ENCODE results near the gene SHROOM2. TPM values are rescaled to one million over a fixed set of nuclear protein-coding genes. Genes with fewer than 3 reads are reported as not detected.

Gene SHROOM2
- total RNA-seq, 2 donors from 2014 or later: 3.9 to 7.8 TPM

GRCh38 chrX:9794495-9794894 lies 8.3 kb downstream of the SHROOM2 start:
- no peaks in the 10 kb centered on the region for H3K9me3 ChIP-seq
- no peak overlapping the region for H3K9ac ChIP-seq (ENCODE audit: low read depth in 2 of 2, low read length in 2 of 2)
- H3K36me3 ChIP-seq: no peaks in the 10 kb centered on the region
- intact Hi-C loops (cut with DNase I): no loop called here
- H3K27ac ChIP-seq: peak overlapping the region; percentile 22
- peak; percentile 41 for DNase-seq
- no peaks in the 10 kb centered on the region for H3K4me1 ChIP-seq
- H3K27me3 ChIP-seq: no peaks in the 10 kb centered on the region
- no peak for TF ChIP-seq CTCF (IDR thresholded peaks at IDR 0.05)
- no peak overlapping the region for H3K4me3 ChIP-seq

GRCh38 chrX:9797384-9798360 lies 11.4 kb downstream of the SHROOM2 start:
- no peak overlapping the region for H3K27ac ChIP-seq
- H3K9ac ChIP-seq (ENCODE audit: low read depth in 2 of 2, low read length in 2 of 2): no peak overlapping the region
- no peak for DNase-seq
- no peak overlapping the region for H3K4me3 ChIP-seq
- no peaks in the 10 kb centered on the region for H3K9me3 ChIP-seq
- H3K36me3 ChIP-seq: no peaks in the 10 kb centered on the region
- no peaks in the 10 kb centered on the region for H3K27me3 ChIP-seq
- H3K4me1 ChIP-seq: no peaks in the 10 kb centered on the region
- intact Hi-C loops (cut with DNase I): no loop called here
- TF ChIP-seq CTCF (IDR thresholded peaks at IDR 0.05): no peak

DNA sequence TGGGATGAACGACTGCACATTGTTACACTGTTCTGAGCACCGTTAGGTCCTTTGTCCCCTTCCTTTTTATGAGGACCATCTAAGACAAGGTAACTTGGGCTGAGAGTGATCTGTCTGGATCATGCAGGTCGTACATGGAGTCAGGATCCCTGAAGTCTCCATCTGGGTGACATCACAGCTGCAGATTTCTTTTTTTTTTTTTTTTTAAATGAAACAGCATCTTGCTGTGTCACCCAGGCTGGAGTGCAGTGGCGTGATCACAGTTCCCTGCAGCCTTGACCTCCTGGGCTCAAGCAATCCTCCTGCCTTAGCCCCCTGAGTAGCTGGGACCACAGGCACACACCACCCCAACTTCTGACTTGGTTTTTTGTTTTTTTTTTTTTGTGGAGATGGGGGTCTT lies 16.5 kb downstream of the SHROOM2 start:
- no peaks in the 10 kb centered on the region for H3K36me3 ChIP-seq
- H3K4me1 ChIP-seq: no peaks in the 10 kb centered on the region
- no peak for TF ChIP-seq CTCF (IDR thresholded peaks at IDR 0.05)
- no peaks in the 10 kb centered on the region for H3K9me3 ChIP-seq
- H3K27me3 ChIP-seq: no peaks in the 10 kb centered on the region
- no peak overlapping the region for H3K27ac ChIP-seq
- no peak for DNase-seq
- intact Hi-C loops (cut with DNase I): no loop called here
- H3K9ac ChIP-seq (ENCODE audit: low read depth in 2 of 2, low read length in 2 of 2): no peak overlapping the region
- no peak overlapping the region for H3K4me3 ChIP-seq

DNA sequence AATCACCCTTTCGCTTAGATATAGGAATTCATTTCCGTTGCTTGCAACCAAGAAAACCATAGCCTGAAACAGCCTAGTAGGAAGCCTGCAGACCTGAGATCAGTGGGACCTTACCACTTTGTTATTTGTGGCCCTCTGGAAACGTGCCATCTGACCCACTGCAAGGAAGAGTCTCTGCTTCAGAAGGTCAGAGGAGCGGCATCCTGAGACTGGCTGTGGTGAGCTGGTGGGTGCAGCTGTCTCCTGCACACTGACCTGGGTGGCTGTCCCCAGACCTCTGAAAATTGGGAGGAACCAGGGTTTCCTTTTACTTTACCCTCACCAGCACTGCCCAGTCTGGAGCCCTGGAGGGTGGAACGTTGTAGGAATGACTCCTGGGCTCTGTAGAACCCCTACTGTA lies 18.2 kb downstream of the SHROOM2 start:
- no peak overlapping the region for H3K4me3 ChIP-seq
- no peaks in the 10 kb centered on the region for H3K27me3 ChIP-seq
- no peaks in the 10 kb centered on the region for H3K4me1 ChIP-seq
- DNase-seq: no peak
- H3K9ac ChIP-seq (ENCODE audit: low read depth in 2 of 2, low read length in 2 of 2): no peak overlapping the region
- no peaks in the 10 kb centered on the region for H3K36me3 ChIP-seq
- H3K27ac ChIP-seq: no peak overlapping the region
- intact Hi-C loops (cut with DNase I): no loop called here
- no peaks in the 10 kb centered on the region for H3K9me3 ChIP-seq
- no peak for TF ChIP-seq CTCF (IDR thresholded peaks at IDR 0.05)

- no peak for TF ChIP-seq CTCF (IDR thresholded peaks at IDR 0.05)
- no peaks in the 10 kb centered on the region for H3K27me3 ChIP-seq
- no peak for DNase-seq
- H3K27ac ChIP-seq: no peak overlapping the region
- no peaks in the 10 kb centered on the region for H3K4me1 ChIP-seq
- H3K9ac ChIP-seq (ENCODE audit: low read depth in 2 of 2, low read length in 2 of 2): no peak overlapping the region
- H3K36me3 ChIP-seq: no peaks in the 10 kb centered on the region
- H3K9me3 ChIP-seq: no peaks in the 10 kb centered on the region
- H3K4me3 ChIP-seq: no peak overlapping the region
- intact Hi-C loops (cut with DNase I): no loop called here
Observed at GRCh38 chrX:9805956-9806355, 19.7 kb downstream of the SHROOM2 start.

All from colonic mucosa (tissue), 4 donors.